WTC11 (cell line): ENCODE data around the gene CEP170B. TPM values are rescaled to one million over a fixed set of nuclear protein-coding genes. Genes with fewer than 3 reads are reported as not detected.

Source experiments
- ATAC-seq: fragments of 200-7000 bp; cut with Tn5 transposase; 2 replicates; pipeline ENCODE4 v1.10.0; 2021; ENCODE audit warnings: mild to moderate bottlenecking, moderate library complexity
- CTCF ChIA-PET: fragments of 300-600 bp; sonication (Branson Sonifier 250); formaldehyde crosslinking; loops from one replicate; lab custom pipeline; 2021; ENCODE audit warnings: antibody characterized with exemption; lab: Charles Lee
- POLR2A ChIA-PET: fragments of 350-600 bp; sonication (Branson Sonifier 250); formaldehyde crosslinking; loops from one replicate; lab custom pipeline; 2021; ENCODE audit warnings: antibody characterized with exemption; lab: Charles Lee
- DNase-seq: peaks from one replicate; pipeline ENCODE4 v3.0.0; 2021; ENCODE audit warnings: low spot score
- H3K27ac Mint-ChIP-seq: 2 replicates; pipeline ENCODE4 v1.8.0; 2021; ENCODE audit warnings: mixed read lengths
- H3K27me3 Mint-ChIP-seq: 2 replicates; pipeline ENCODE4 v1.8.0; 2021; ENCODE audit warnings: low read depth, mild to moderate bottlenecking, moderate library complexity, mixed read lengths
- H3K36me3 Mint-ChIP-seq: 2 replicates; pipeline ENCODE4 v1.8.0; 2021; ENCODE audit warnings: mixed read lengths
- H3K4me1 Mint-ChIP-seq: 2 replicates; pipeline ENCODE4 v1.8.0; 2022; ENCODE audit warnings: mixed read lengths
- H3K4me3 Mint-ChIP-seq: 2 replicates; pipeline ENCODE4 v1.8.0; 2021; ENCODE audit warnings: mild to moderate bottlenecking, moderate library complexity, mixed read lengths
- H3K9me3 Mint-ChIP-seq: 2 replicates; pipeline ENCODE4 v1.8.0; 2021; ENCODE audit warnings: mixed read lengths
- ATF1 ChIP-seq: sonication (generic); formaldehyde crosslinking; IDR thresholded peaks from 2 replicates; pipeline ENCODE4 v1.8.1; 2023; ENCODE audit warnings: mild to moderate bottlenecking, moderate library complexity, missing genetic modification reagents
- ATF2 ChIP-seq: sonication (generic); formaldehyde crosslinking; IDR thresholded peaks from 2 replicates; pipeline ENCODE4 v1.8.1; 2022; ENCODE audit warnings: low read depth, missing genetic modification reagents, borderline replicate concordance
- ATF6 ChIP-seq: sonication (generic); formaldehyde crosslinking; IDR thresholded peaks from 2 replicates; pipeline ENCODE4 v1.8.1; 2023; ENCODE audit warnings: mild to moderate bottlenecking, missing genetic modification reagents
- CTCF ChIP-seq: fragments of 200-600 bp; IDR thresholded peaks from 2 replicates; pipeline ENCODE4 v1.8.0; 2022; ENCODE audit warnings: antibody characterized with exemption
- ESRRA ChIP-seq: sonication (generic); formaldehyde crosslinking; IDR thresholded peaks from 2 replicates; pipeline ENCODE4 v1.8.1; 2022; ENCODE audit warnings: mild to moderate bottlenecking, missing genetic modification reagents, borderline replicate concordance
- ETV6 ChIP-seq: sonication (generic); formaldehyde crosslinking; IDR thresholded peaks from 2 replicates; pipeline ENCODE4 v1.8.1; 2022; ENCODE audit warnings: mild to moderate bottlenecking, missing genetic modification reagents
- HMGXB4 ChIP-seq: sonication (generic); formaldehyde crosslinking; IDR thresholded peaks from 2 replicates; pipeline ENCODE4 v1.8.1; 2023; ENCODE audit warnings: mild to moderate bottlenecking, moderate library complexity, missing genetic modification reagents
- PREB ChIP-seq: sonication (generic); formaldehyde crosslinking; IDR thresholded peaks from 2 replicates; pipeline ENCODE4 v1.8.1; 2022; ENCODE audit warnings: mild to moderate bottlenecking, missing genetic modification reagents, moderate library complexity, borderline replicate concordance
- RORB ChIP-seq: fragments of 250-450 bp; sonication (Bioruptor Pico); IDR thresholded peaks from 2 replicates; pipeline ENCODE4 v1.9.0; 2021; ENCODE audit warnings: mild to moderate bottlenecking
- TCF7 ChIP-seq: sonication (generic); formaldehyde crosslinking; IDR thresholded peaks from 2 replicates; pipeline ENCODE4 v1.8.0; 2022; ENCODE audit warnings: mild to moderate bottlenecking, low read depth, missing genetic modification reagents, moderate library complexity
- USF2 ChIP-seq: sonication (generic); formaldehyde crosslinking; IDR thresholded peaks from 2 replicates; pipeline ENCODE4 v1.8.1; 2023; ENCODE audit warnings: mild to moderate bottlenecking, missing genetic modification reagents, moderate library complexity
- ZNF263 ChIP-seq: sonication (generic); formaldehyde crosslinking; IDR thresholded peaks from 2 replicates; pipeline ENCODE4 v1.8.1; 2022; ENCODE audit warnings: low read depth, mild to moderate bottlenecking, moderate library complexity, missing genetic modification reagents
- ZNF396 ChIP-seq: fragments of 250-450 bp; sonication (Bioruptor Pico); IDR thresholded peaks from 2 replicates; pipeline ENCODE4 v1.8.0; 2021; ENCODE audit warnings: mild to moderate bottlenecking, moderate library complexity, borderline replicate concordance
- ZNF416 ChIP-seq: fragments of 250-450 bp; sonication (Bioruptor Pico); IDR thresholded peaks from 2 replicates; pipeline ENCODE4 v1.9.0; 2021; ENCODE audit warnings: mild to moderate bottlenecking, inconsistent platforms
- ZNF425 ChIP-seq: fragments of 250-450 bp; sonication (Bioruptor Pico); conservative IDR thresholded peaks from 2 replicates; pipeline ENCODE4 v1.9.0; 2021; ENCODE audit warnings: mild to moderate bottlenecking
- ZNF512 ChIP-seq: sonication (generic); formaldehyde crosslinking; IDR thresholded peaks from 2 replicates; pipeline ENCODE4 v1.8.1; 2022; ENCODE audit warnings: missing genetic modification reagents, borderline replicate concordance
- ZNF671 ChIP-seq: fragments of 250-450 bp; sonication (Bioruptor Pico); IDR thresholded peaks from 2 replicates; pipeline ENCODE4 v1.8.0; 2021; ENCODE audit warnings: mild to moderate bottlenecking
- total RNA-seq: library from RNA; stranded (reverse); gene quantifications from 3 replicates; pipeline ENCODE4 v1.2.3, GENCODE V29; 2021

Gene CEP170B
- total RNA-seq, 1 experiment from 2014 or later: 47.0 TPM

- Mint-ChIP-seq H3K27me3 (peaks cover 43% of the 10 kb centered on the region), H3K9me3 (peaks cover 32% of the 10 kb centered on the region), H3K27ac (no peak overlapping the region), H3K4me1 (no peaks in the 10 kb centered on the region), H3K36me3 (peaks cover 8% of the 10 kb centered on the region), H3K4me3 (no peak overlapping the region)
- POLR2A ChIA-PET: no interaction called here
- DNase-seq (no peak), ATAC-seq (no peak)
- CTCF ChIA-PET: no interaction called here
- TF ChIP-seq ATF1: no peak
- TF ChIP-seq ZNF396 (CRISPR knock-in tag): no peak
- no peak for TF ChIP-seq PREB (CRISPR knock-in tag)
Measured at GRCh38 chr14:104912053-104912452, 47.0 kb downstream of the CEP170B start.

GRCh38 chr14:104913435-104913834, 48.4 kb downstream of the CEP170B start:
- peaks cover 27% of the 10 kb centered on the region for H3K9me3 Mint-ChIP-seq
- DNase-seq (no peak), ATAC-seq (no peak)
- POLR2A ChIA-PET: no interaction called here
- H3K4me1 Mint-ChIP-seq: no peaks in the 10 kb centered on the region
- H3K4me3 Mint-ChIP-seq: no peak overlapping the region
- H3K27me3 Mint-ChIP-seq: peaks cover 32% of the 10 kb centered on the region
- peaks cover 8% of the 10 kb centered on the region for H3K36me3 Mint-ChIP-seq
- H3K27ac Mint-ChIP-seq: no peak overlapping the region
- CTCF ChIA-PET: no interaction called here
- no peak for TF ChIP-seq CTCF
- TF ChIP-seq TCF7: no peak
- TF ChIP-seq PREB (CRISPR knock-in tag): no peak
- TF ChIP-seq ATF6 (CRISPR knock-in tag): no peak
- TF ChIP-seq ZNF416 (CRISPR knock-in tag): no peak
- no peak for TF ChIP-seq ETV6
- TF ChIP-seq ATF2 (CRISPR knock-in tag): no peak
- TF ChIP-seq ZNF263: no peak
- no peak for TF ChIP-seq ZNF425 (CRISPR knock-in tag)
- TF ChIP-seq ZNF671 (CRISPR knock-in tag): no peak

- H3K27ac Mint-ChIP-seq: no peak overlapping the region
- peaks cover 12% of the 10 kb centered on the region for H3K9me3 Mint-ChIP-seq
- CTCF ChIA-PET: interaction anchor here (1.0 kb wide), 1 partner anchor 16 kb away, joined by 3 read pairs; no protein-coding TSS in a partner anchor
- ATAC-seq (no peak), DNase-seq (no peak)
- POLR2A ChIA-PET: no interaction called here
- H3K27me3 Mint-ChIP-seq: peaks cover 16% of the 10 kb centered on the region
- H3K4me3 Mint-ChIP-seq: no peak overlapping the region
- peaks cover 1% of the 10 kb centered on the region; the same call in 1 of the 2 replicates for H3K36me3 Mint-ChIP-seq
- H3K4me1 Mint-ChIP-seq: peaks cover 4% of the 10 kb centered on the region; the same call in 1 of the 2 replicates
- TF ChIP-seq ESRRA: no peak
- no peak for TF ChIP-seq RORB
- no peak for TF ChIP-seq HMGXB4 (CRISPR knock-in tag)
- no peak for TF ChIP-seq ZNF512
- no peak for TF ChIP-seq USF2 (CRISPR knock-in tag)
Measured at GRCh38 chr14:104917116-104917515, 52.0 kb downstream of the CEP170B start.
